Measurements from ENCODE around the gene HNMT.

GRCh38 chr2:137981112-137981656 lies 16.9 kb downstream of the HNMT start:
- TF ChIP-seq CTCF (optimal IDR thresholded peaks at IDR 0.05 in 1 of 3, IDR thresholded peaks at IDR 0.05 in 1 of 3, conservative IDR thresholded peaks at IDR 0.05 in 1 of 3; ENCODE audit: extremely low read depth in 1 of 3, insufficient read depth in 2 of 3, low read length in 3 of 3) (no peak), EZH2 (IDR thresholded peaks at IDR 0.05; ENCODE audit: low read length) (no peak)
